ENCODE data around the gene ACHE. TPM values are rescaled to one million over a fixed set of nuclear protein-coding genes. Genes with fewer than 3 reads are reported as not detected.
A peak's percentile ranks its signal among the peaks of the same experiment; 100 is the strongest.

Gene ACHE
- total and polyA plus RNA-seq, 7 donors, result 10.7 to 99.2 (median 23.8) TPM

DNA sequence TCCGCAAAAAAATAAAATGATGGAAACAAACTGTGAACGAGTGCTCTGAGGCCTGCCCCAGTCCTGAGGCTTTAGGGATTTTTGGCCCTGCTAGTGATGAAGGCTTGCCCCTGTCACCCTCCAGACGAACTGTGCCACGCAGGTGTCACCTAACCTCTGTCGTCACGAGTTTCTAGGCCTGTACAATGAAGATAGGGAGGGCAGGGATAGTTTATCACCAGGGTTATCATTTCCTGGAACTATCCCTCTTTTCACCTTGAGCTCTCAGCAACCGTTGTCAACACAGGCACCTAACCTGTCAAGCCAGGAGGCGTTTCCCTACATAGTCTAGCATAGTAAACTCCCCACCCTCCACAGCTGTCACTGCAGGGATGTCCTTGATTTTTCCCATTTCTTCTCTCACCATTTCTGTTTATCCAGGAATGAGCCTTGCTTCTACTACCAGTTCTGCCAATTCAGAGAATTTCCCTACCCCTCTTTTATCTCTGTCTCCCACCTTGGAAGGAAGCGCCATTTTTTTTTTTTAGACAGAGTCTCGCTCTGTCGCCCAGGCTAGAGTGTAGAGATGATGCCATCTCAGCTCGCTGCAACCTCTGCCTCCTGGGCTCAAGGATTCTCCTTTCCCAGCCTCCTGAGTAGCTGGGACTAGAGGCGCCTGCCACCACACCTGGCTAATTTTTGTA is 2.2 kb upstream of the ACHE start:
- ATAC-seq (no peak), DNase-seq (no peak)
- no peaks in the 10 kb centered on the region for H3K9me3 ChIP-seq
- no peaks in the 10 kb centered on the region for H3K36me3 ChIP-seq (ENCODE audit: insufficient read depth in 1 of 2, low read depth in 1 of 2)
- intact Hi-C loops (cut with DNase I), result loop anchor here (1.0 to 5.0 kb wide), 3 partner anchors 69 to 179 kb away; no protein-coding TSS in a partner anchor
- H3K4me3 ChIP-seq, result no peak overlapping the region
- H3K4me1 ChIP-seq, result peaks cover 14% of the 10 kb centered on the region
- 65 to 80% (median 70%) methylated on average over 13 of the region's 13 CpGs for WGBS, 3 donors
- TF ChIP-seq CTCF (IDR thresholded peaks at IDR 0.05), result no peak
- peaks cover 0 to 6% (median 0%) of the 10 kb centered on the region in 3 donors for H3K27me3 ChIP-seq (ENCODE audit: insufficient read depth in 3 of 3, low read length in 2 of 3)
- H3K27ac ChIP-seq, result no peak overlapping the region

DNA sequence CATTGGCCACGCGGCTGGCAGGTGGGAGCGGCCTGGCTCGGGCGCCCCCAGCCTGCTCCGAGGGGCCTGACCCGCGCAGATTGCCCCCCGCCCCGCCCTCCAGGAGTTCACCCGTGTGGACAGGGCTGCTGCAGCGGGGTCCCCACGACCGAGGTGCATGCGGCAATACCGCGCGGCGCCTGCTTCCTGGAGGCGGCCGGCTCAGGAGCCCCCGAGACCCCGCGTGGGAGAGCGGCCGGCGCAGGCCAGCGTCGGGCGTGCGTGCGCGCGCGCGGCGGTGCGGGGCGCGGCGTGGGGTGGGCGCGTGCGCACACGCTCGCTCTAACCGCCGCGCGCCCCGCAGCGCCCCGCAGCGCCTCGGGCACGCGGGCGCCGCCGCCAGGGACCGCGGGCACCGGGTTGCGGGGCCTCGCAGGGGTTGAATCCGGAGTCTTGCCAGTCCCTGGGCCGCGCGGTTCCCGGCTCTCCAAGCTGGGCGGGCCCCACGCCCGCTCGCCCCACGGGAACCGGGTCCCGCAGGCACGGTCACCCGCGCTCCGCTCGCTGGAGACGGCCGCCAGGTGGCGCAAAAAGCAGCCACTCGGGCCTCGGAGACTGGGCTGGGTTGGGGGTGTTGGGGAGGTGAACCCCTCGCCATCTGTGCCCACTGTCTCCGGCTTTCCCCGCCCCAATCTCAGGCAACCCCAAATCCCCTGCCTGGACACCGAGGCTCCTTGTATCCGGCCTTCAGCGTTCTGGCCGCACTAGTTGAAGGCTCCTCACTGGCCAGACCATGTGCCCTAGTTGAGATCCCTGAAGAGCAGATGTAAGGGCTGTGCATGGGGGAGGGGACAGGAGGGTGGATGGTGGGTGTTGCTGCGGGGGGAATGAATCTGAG is 1.3 kb upstream of the ACHE start:
- H3K27ac ChIP-seq, result peak overlapping the region; percentile 85
- intact Hi-C loops (cut with DNase I), result loop anchor here (1.0 to 5.0 kb wide), 3 partner anchors 70 to 180 kb away; no protein-coding TSS in a partner anchor
- peak in 2 of 4 donors; percentile 23 to 24 for ATAC-seq
- peaks cover 16% of the 10 kb centered on the region for H3K4me1 ChIP-seq
- peaks cover 0 to 6% (median 0%) of the 10 kb centered on the region in 3 donors for H3K27me3 ChIP-seq (ENCODE audit: insufficient read depth in 3 of 3, low read length in 2 of 3)
- peak; percentile 73 for TF ChIP-seq CTCF (IDR thresholded peaks at IDR 0.05)
- WGBS, 3 donors, result 0 to 2% (median 1%) methylated on average over 46 to 95 of the region's 95 CpGs
- no peaks in the 10 kb centered on the region for H3K36me3 ChIP-seq (ENCODE audit: insufficient read depth in 1 of 2, low read depth in 1 of 2)
- no peaks in the 10 kb centered on the region for H3K9me3 ChIP-seq
- peak overlapping the region; percentile 79 for H3K4me3 ChIP-seq
- peak; percentile 75 to 77 for DNase-seq

DNA sequence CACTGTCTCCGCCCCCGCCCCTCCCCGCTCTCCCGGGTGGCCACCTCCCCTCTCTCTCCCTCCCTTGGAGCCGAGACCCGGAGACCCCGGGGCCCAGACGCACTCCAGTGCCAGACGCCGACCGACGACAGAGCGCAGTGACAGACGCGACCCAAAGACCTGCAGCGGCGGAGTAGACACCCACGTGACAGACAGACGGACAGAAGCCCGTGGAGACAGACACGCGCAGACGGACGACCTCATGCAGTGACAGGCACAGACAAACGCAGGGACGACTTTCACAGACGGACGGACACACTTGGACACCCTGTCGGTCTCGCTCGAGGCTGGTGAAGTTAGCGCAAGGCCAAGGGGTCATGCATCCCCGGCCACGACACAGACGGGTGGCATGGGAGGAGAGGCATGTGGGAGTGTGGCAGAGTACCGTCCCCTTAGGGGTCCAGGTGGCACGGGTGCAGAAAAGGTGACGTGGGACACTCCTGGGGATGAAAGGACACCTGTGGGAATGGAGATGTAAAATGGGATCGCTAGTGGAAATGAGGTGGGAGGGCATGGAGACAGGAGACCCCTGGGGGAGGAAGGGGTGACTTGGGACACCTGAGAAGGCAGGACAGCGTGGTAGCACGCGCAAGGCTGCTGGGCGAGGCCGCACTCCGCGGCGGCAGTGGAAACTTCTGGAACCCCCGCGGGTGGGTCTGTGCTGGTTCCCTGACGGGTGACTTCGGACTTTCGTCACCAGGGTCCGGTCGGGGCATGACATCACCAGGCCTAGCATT is 456 bp upstream of the ACHE start:
- Histone ChIP-seq H3K9me3 (no peaks in the 10 kb centered on the region), H3K4me3 (peak overlapping the region; percentile 79), H3K27me3 (ENCODE audit: insufficient read depth in 3 of 3, low read length in 2 of 3) (peaks cover 0 to 6% (median 0%) of the 10 kb centered on the region in 3 donors), H3K27ac (peak overlapping the region; percentile 85), H3K36me3 (ENCODE audit: insufficient read depth in 1 of 2, low read depth in 1 of 2) (no peaks in the 10 kb centered on the region), H3K4me1 (peaks cover 17% of the 10 kb centered on the region)
- intact Hi-C loops (cut with DNase I), result loop anchor here (2.0 to 5.0 kb wide), 2 partner anchors 71 to 181 kb away; no protein-coding TSS in a partner anchor
- ATAC-seq (peak; percentile 45 to 65 (median 52)), DNase-seq (peak; percentile 56 to 81)
- TF ChIP-seq CTCF (IDR thresholded peaks at IDR 0.05), result no peak
- 1 to 2% (median 1%) methylated on average over 39 to 54 of the region's 54 CpGs for WGBS, 3 donors

- H3K4me1 ChIP-seq, result peaks cover 24% of the 10 kb centered on the region
- TF ChIP-seq CTCF (IDR thresholded peaks at IDR 0.05), result peak; percentile 68
- peak; percentile 46 to 78 (median 72) for ATAC-seq
These were observed 608 bp downstream of the ACHE start for GRCh38 chr7:100894860-100895700.

More at GRCh38 chr7:100894860-100895700, 608 bp downstream of the ACHE start:
- no peaks in the 10 kb centered on the region for H3K9me3 ChIP-seq
- DNase-seq, result peak; percentile 64 to 89
- intact Hi-C loops (cut with DNase I), result loop anchor here (5.0 kb wide), 1 partner anchor 182 kb away; no protein-coding TSS in a partner anchor
- H3K27me3 ChIP-seq (ENCODE audit: insufficient read depth in 3 of 3, low read length in 2 of 3), result peaks cover 0 to 6% (median 0%) of the 10 kb centered on the region in 3 donors
- H3K4me3 ChIP-seq, result peak overlapping the region; percentile 79
- no peaks in the 10 kb centered on the region for H3K36me3 ChIP-seq (ENCODE audit: insufficient read depth in 1 of 2, low read depth in 1 of 2)
- peak overlapping the region; percentile 85 for H3K27ac ChIP-seq
- WGBS, 3 donors, result 1% methylated on average over 68 to 83 of the region's 83 CpGs
